AG04449 (cell line): Measurements from ENCODE around the gene KDELR1.

Experiments
- CTCF ChIA-PET: fragments of 350-600 bp; formaldehyde crosslinking; extraction: SDS; loops from one replicate; lab custom pipeline; 2021; ENCODE audit warnings: antibody characterized with exemption; lab: Yijun Ruan, JAX
- POLR2A ChIA-PET: fragments of 400-600, 350-600 bp; formaldehyde crosslinking; extraction: SDS; loops from one replicate; lab custom pipeline; 2020; ENCODE audit warnings: antibody characterized with exemption, inconsistent platforms; lab: Yijun Ruan, JAX
- DNase-seq: peaks from one replicate; pipeline ENCODE4 v3.0.0-alpha.2; 2010; ENCODE audit warnings: low read depth, low spot score
- H3K4me3 ChIP-seq: 2 replicates; pipeline ENCODE4 v1.5.1; 2011; ENCODE audit warnings: low read depth, mild to moderate bottlenecking, control low read depth, low read length
- TF ChIP-seq, protein P1 (sequence below): IDR thresholded peaks from one replicate; pipeline ENCODE4 v1.5.1; 2011; ENCODE audit warnings: mild to moderate bottlenecking, moderate library complexity, low read length, control low read depth, inconsistent platforms; ENCODE audit not compliant: insufficient read depth; ENCODE audit errors: missing control alignments

KDELR1 gene

DNA sequence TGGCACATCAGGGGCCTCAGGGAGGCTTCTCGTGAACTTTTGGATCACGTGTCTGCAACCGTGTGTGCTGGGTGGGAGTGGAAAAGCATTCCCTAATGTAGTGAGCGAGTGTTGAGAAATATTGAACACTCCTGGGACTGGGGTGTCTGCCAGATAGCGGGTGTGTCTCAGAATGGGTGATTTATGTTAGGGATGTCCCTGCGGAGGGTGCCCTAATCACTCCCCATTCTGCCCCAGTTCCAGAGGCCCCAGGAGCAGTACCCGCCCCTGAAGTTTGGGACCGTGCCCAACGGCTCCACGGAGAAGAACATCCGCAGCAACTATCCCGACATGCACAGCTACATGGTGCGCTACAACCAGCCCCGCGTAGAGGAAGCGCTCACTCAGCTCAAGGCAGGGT is 30.2 kb upstream of the KDELR1 start:
- TF ChIP-seq, protein P1, sequence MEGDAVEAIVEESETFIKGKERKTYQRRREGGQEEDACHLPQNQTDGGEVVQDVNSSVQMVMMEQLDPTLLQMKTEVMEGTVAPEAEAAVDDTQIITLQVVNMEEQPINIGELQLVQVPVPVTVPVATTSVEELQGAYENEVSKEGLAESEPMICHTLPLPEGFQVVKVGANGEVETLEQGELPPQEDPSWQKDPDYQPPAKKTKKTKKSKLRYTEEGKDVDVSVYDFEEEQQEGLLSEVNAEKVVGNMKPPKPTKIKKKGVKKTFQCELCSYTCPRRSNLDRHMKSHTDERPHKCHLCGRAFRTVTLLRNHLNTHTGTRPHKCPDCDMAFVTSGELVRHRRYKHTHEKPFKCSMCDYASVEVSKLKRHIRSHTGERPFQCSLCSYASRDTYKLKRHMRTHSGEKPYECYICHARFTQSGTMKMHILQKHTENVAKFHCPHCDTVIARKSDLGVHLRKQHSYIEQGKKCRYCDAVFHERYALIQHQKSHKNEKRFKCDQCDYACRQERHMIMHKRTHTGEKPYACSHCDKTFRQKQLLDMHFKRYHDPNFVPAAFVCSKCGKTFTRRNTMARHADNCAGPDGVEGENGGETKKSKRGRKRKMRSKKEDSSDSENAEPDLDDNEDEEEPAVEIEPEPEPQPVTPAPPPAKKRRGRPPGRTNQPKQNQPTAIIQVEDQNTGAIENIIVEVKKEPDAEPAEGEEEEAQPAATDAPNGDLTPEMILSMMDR = no peak
- DNase-seq = no peak
- ChIA-PET POLR2A (no interaction called here), CTCF (interaction anchor here (0.8 kb wide), 1 partner anchor 30 kb away, joined by 3 read pairs; the partner anchor contains the start of gene KDELR1)
- no peak overlapping the region for H3K4me3 ChIP-seq

DNA sequence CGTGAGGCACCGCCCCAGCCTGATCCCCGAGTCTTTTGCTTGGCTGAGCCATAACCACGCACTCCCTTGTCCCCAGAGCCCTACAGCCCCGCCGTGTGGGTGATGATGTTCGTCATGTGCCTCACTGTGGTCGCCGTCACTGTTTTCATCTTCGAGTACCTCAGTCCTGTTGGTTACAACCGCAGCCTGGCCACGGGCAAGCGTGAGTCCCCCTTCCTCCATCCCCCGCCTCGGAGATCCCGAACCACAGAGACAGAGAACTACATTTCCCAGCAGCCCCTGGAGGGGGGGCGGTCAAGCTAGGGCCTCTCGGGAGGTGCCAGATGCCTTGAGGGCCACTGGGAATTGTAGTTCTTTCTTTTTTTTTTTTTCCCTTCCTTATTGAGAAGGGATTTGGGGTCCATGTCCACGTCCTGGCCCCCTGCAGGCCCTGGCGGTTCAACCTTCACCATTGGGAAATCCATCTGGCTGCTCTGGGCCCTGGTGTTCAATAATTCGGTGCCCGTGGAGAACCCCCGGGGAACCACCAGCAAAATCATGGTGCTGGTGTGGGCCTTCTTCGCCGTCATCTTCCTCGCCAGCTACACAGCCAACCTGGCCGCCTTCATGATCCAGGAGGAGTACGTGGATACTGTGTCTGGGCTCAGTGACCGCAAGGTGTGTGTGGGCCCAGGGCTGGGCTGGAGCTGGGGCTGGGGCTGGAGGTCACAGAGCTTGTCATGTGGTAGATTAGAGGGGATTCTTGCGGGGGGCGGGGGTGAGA is 28.0 kb upstream of the KDELR1 start:
- POLR2A ChIA-PET = no interaction called here

DNA sequence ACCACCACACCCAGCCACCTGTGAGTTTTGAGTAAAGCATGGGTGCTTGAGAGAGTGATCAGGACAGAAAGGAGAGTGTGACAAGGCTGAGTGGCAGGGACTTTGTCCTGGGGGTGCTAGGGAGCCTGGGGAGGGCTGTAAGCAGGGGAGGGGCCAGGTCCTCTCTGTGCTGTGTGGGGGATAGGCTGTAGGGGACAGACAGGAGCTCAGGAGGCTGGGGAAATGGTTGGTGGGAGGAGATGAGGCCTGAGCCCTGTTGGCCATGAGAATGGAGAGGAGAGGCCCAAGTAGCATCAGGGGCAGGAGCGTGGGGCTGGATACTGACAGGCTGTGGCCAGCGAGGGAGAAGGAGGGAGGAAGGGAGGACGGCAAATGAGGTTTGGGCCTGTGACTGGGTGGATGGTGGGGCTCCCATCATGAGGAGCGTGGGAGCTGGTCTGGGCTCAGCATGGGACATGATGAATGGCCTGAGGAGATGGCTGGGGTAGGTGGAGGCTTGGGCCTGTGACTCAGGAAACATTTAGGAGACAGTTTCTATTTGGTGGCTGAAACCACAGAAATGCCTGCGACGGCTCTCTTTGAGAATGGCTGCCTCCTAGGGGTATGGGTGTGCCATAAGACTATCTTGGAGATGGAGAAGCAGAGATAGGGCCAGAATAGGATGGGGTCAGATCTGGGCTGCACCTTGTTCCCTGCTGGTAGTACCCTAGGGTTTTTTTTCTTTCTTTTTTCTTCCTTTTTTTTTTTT is 27.1 kb upstream of the KDELR1 start:
- no peak for DNase-seq
- ChIA-PET POLR2A (no interaction called here), CTCF (interaction anchor here (2.3 kb wide), 1 partner anchor 27 kb away, joined by 11 read pairs; the partner anchor contains the start of gene KDELR1)
- TF ChIP-seq, protein P1 = peak; percentile 24
- H3K4me3 ChIP-seq = no peak overlapping the region

More for the DNA sequence above, 28.0 kb upstream of the KDELR1 start:
- CTCF ChIA-PET = interaction anchor here (1.0 to 2.3 kb wide), 2 partner anchors 28 kb away, joined by 5 to 11 read pairs; partner anchors contain the start of gene KDELR1
- DNase-seq = no peak
- TF ChIP-seq, protein P1 = no peak
- peak overlapping the region; percentile 6; the same call in 1 of the 2 replicates for H3K4me3 ChIP-seq

DNA sequence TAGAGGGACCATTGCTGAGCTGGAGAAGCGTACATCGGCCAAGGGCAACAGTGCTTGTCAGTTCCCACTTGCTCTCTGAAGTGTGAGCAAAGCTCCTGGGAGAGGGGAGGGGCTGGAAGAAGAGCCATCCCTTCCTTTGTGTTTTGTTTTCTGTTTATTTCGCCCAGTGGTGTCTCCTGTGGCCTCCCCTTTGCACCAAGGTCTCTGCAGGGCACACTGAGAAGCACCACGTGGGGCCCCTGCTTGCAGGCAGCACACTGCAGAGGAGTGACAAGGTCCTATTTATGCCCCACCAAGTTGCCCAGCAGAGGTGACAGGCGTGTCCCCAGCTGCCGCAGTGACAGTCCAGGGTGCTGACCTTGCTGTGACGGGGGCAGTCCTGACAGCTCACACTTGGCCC is 26.1 kb upstream of the KDELR1 start:
- CTCF ChIA-PET = interaction anchor here (2.3 kb wide), 1 partner anchor 26 kb away, joined by 11 read pairs; the partner anchor contains the start of gene KDELR1
- no peak overlapping the region for H3K4me3 ChIP-seq
- POLR2A ChIA-PET = no interaction called here
- no peak for DNase-seq
- TF ChIP-seq, protein P1 = no peak

DNA sequence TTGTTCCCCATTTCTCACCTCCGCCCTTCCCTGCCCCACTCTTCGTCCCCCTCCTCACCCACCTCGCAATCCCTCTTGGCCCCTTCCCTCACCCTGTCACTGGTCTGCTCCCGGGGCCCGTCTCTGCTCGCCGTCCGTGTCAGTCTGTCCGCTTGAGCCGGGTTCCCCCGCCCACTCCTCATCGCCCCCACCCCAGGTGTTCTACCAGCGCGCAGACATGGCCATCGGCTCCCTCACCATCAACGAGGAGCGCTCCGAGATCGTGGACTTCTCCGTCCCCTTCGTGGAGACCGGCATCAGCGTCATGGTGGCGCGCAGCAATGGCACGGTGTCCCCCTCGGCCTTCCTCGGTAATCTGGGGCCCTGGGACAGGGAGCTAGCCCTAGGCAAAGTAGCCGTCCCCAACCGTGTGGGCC is 24.5 kb upstream of the KDELR1 start:
- POLR2A ChIA-PET = no interaction called here
- TF ChIP-seq, protein P1 = no peak
- CTCF ChIA-PET = interaction anchor here (1.0 to 1.2 kb wide), 2 partner anchors 9 to 29 kb away, joined by 3 to 4 read pairs; no protein-coding TSS in a partner anchor
- peak overlapping the region; percentile 36 for H3K4me3 ChIP-seq
- DNase-seq = no peak
